DOHH2 (cell line): ENCODE results near the gene IL22RA1.

Experiments
- H3F3A ChIP-seq: fragments of 200-600 bp; sonication (generic), shearing (Covaris generic); 2 replicates; pipeline ENCODE4 v1.6.0; 2016; ENCODE audit warnings: antibody characterized with exemption, mild to moderate bottlenecking; ENCODE audit not compliant: control insufficient read depth, insufficient read depth
- H3K27ac ChIP-seq: fragments of 200-600 bp; sonication (generic); 2 replicates; pipeline ENCODE4 v1.5.1; 2014; ENCODE audit warnings: low read depth, mild to moderate bottlenecking, low read length, moderate library complexity
- H3K27me3 ChIP-seq: fragments of 200-600 bp; sonication (generic); 2 replicates; pipeline ENCODE4 v1.6.1; 2014; ENCODE audit warnings: mild to moderate bottlenecking, low read length, mixed read lengths; ENCODE audit not compliant: control insufficient read depth
- H3K36me3 ChIP-seq: fragments of 200-600 bp; sonication (generic); 2 replicates; pipeline ENCODE4 v1.6.1; 2014; ENCODE audit warnings: mild to moderate bottlenecking, low read length, moderate library complexity, mixed read lengths; ENCODE audit not compliant: control insufficient read depth
- H3K4me1 ChIP-seq: fragments of 200-600 bp; sonication (generic); 2 replicates; pipeline ENCODE4 v1.6.1; 2014; ENCODE audit warnings: mild to moderate bottlenecking, low read length, mixed read lengths; ENCODE audit not compliant: control insufficient read depth
- H3K4me2 ChIP-seq: fragments of 200-600 bp; sonication (generic); 2 replicates; pipeline ENCODE4 v1.6.0; 2014; ENCODE audit warnings: mild to moderate bottlenecking, low read length, moderate library complexity
- H3K4me3 ChIP-seq: fragments of 200-600 bp; sonication (generic); 2 replicates; pipeline ENCODE4 v1.5.1; 2014; ENCODE audit warnings: mild to moderate bottlenecking, low read length, mixed read lengths
- H3K79me2 ChIP-seq: fragments of 200-600 bp; sonication (generic); 2 replicates; pipeline ENCODE4 v1.6.1; 2014; ENCODE audit warnings: mild to moderate bottlenecking, low read length, mixed read lengths; ENCODE audit not compliant: control insufficient read depth
- H3K9me2 ChIP-seq: fragments of 200-600 bp; sonication (generic); replicated peaks from 2 replicates; pipeline ENCODE4 v1.6.1; 2014; ENCODE audit warnings: mild to moderate bottlenecking, low read length, mixed read lengths; ENCODE audit not compliant: control insufficient read depth
- H3K9me3 ChIP-seq: fragments of 200-600 bp; sonication (generic); 2 replicates; pipeline ENCODE4 v1.6.1; 2014; ENCODE audit warnings: antibody characterized with exemption, low read length, mixed read lengths; ENCODE audit not compliant: control insufficient read depth, insufficient read depth
- H4K20me1 ChIP-seq: fragments of 200-600 bp; sonication (generic); 2 replicates; pipeline ENCODE4 v1.6.0; 2014; ENCODE audit warnings: low read depth, mild to moderate bottlenecking, antibody characterized with exemption, low read length, moderate library complexity; ENCODE audit not compliant: control insufficient read depth, insufficient read depth
- EZH2phosphoT487 ChIP-seq: fragments of 200-600 bp; sonication (generic); IDR thresholded peaks from 2 replicates; pipeline ENCODE4 v1.6.1; 2017; ENCODE audit warnings: borderline replicate concordance, mild to moderate bottlenecking, antibody characterized with exemption, low read length, moderate library complexity, mixed read lengths
- TF ChIP-seq, protein P1 (sequence below): fragments of 200-600 bp; sonication (generic); IDR thresholded peaks from one replicate; pipeline ENCODE4 v1.5.1; 2014; ENCODE audit warnings: antibody characterized with exemption, mild to moderate bottlenecking, low read depth, low read length; ENCODE audit not compliant: poor library complexity, severe bottlenecking

Gene IL22RA1

GRCh38 chr1:24189528-24189927 lies 46.6 kb upstream of the IL22RA1 start:
- Histone ChIP-seq H3K9me2 (no peaks in the 10 kb centered on the region), H3K4me1 (peaks cover 78% of the 10 kb centered on the region), H4K20me1 (0 out of 2 replicates have a peak, but pooled peaks cover 7% of the 10 kb centered on the region), H3K36me3 (peaks cover 28% of the 10 kb centered on the region), H3K27ac (peak overlapping the region; percentile 99), H3K27me3 (no peaks in the 10 kb centered on the region), H3K9me3 (no peaks in the 10 kb centered on the region), H3K4me3 (peak overlapping the region; percentile 93), H3K79me2 (peaks cover 33% of the 10 kb centered on the region), H3K4me2 (peak overlapping the region; percentile 91), H3F3A (peaks cover 34% of the 10 kb centered on the region)
- TF ChIP-seq, protein P1, sequence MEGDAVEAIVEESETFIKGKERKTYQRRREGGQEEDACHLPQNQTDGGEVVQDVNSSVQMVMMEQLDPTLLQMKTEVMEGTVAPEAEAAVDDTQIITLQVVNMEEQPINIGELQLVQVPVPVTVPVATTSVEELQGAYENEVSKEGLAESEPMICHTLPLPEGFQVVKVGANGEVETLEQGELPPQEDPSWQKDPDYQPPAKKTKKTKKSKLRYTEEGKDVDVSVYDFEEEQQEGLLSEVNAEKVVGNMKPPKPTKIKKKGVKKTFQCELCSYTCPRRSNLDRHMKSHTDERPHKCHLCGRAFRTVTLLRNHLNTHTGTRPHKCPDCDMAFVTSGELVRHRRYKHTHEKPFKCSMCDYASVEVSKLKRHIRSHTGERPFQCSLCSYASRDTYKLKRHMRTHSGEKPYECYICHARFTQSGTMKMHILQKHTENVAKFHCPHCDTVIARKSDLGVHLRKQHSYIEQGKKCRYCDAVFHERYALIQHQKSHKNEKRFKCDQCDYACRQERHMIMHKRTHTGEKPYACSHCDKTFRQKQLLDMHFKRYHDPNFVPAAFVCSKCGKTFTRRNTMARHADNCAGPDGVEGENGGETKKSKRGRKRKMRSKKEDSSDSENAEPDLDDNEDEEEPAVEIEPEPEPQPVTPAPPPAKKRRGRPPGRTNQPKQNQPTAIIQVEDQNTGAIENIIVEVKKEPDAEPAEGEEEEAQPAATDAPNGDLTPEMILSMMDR, result no peak
- TF ChIP-seq EZH2phosphoT487, result no peak

GRCh38 chr1:24186993-24187790 lies 44.3 kb upstream of the IL22RA1 start, which contains the start of gene IFNLR1:
TSS of gene IFNLR1 (minus strand) at chr1:24187289. CDS start at chr1:24187248, 41 bp downstream.
- Histone ChIP-seq H3K36me3 (peaks cover 46% of the 10 kb centered on the region), H3K27ac (peak within 1 kb of the TSS; percentile 99), H3F3A (peaks cover 34% of the 10 kb centered on the region), H3K4me3 (peak within 1 kb of the TSS; percentile 93), H3K79me2 (peaks cover 56% of the 10 kb centered on the region), H3K4me1 (peaks cover 79% of the 10 kb centered on the region), H3K9me3 (no peaks in the 10 kb centered on the region), H4K20me1 (0 out of 2 replicates have a peak, but pooled peaks cover 11% of the 10 kb centered on the region), H3K9me2 (no peaks in the 10 kb centered on the region), H3K27me3 (no peaks in the 10 kb centered on the region), H3K4me2 (peak within 1 kb of the TSS; percentile 91)
- TF ChIP-seq, protein P1, result no peak
- no peak for TF ChIP-seq EZH2phosphoT487

GRCh38 chr1:24186711-24186992 lies 43.7 kb upstream of the IL22RA1 start:
- no peak for TF ChIP-seq EZH2phosphoT487
- TF ChIP-seq, protein P1, result no peak
- H3K4me2 ChIP-seq, result peak overlapping the region; percentile 91
- H3K27ac ChIP-seq, result peak overlapping the region; percentile 99

More at GRCh38 chr1:24186711-24186992, 43.7 kb upstream of the IL22RA1 start:
- no peaks in the 10 kb centered on the region for H3K9me2 ChIP-seq
- H3K4me1 ChIP-seq, result peaks cover 74% of the 10 kb centered on the region
- H4K20me1 ChIP-seq, result 0 out of 2 replicates have a peak, but pooled peaks cover 12% of the 10 kb centered on the region
- H3K9me3 ChIP-seq, result no peaks in the 10 kb centered on the region
- H3K27me3 ChIP-seq, result no peaks in the 10 kb centered on the region
- peak overlapping the region; percentile 93 for H3K4me3 ChIP-seq
- H3K36me3 ChIP-seq, result peaks cover 51% of the 10 kb centered on the region
- H3F3A ChIP-seq, result peaks cover 30% of the 10 kb centered on the region
- peaks cover 61% of the 10 kb centered on the region for H3K79me2 ChIP-seq
